Smooth muscle cell (in vitro differentiated cells): Measurements from ENCODE around the gene MON2. TPM values are rescaled to one million over a fixed set of nuclear protein-coding genes. Genes with fewer than 3 reads are reported as not detected.

Experiments
- DNase-seq: peaks from one replicate; lab custom pipeline; 2025; ENCODE audit not compliant: unreplicated experiment; lab: John Stamatoyannopoulos, UW
- H2AFZ ChIP-seq: fragments of 200-600 bp; sonication (generic); 2 replicates; pipeline ENCODE4 v1.6.0; 2016; ENCODE audit warnings: antibody characterized with exemption, low read depth, mild to moderate bottlenecking
- H3F3A ChIP-seq: fragments of 200-600 bp; sonication (generic); 2 replicates; pipeline ENCODE4 v1.6.0; 2017; ENCODE audit warnings: antibody characterized with exemption, low read depth
- H3K27ac ChIP-seq: fragments of 200-600 bp; sonication (generic); 2 replicates; pipeline ENCODE4 v1.5.1; 2016; ENCODE audit warnings: low read depth, mild to moderate bottlenecking
- H3K27me3 ChIP-seq: fragments of 200-600 bp; sonication (generic); 2 replicates; pipeline ENCODE4 v1.6.1; 2016; ENCODE audit warnings: low read depth, mild to moderate bottlenecking
- H3K36me3 ChIP-seq: fragments of 200-600 bp; sonication (generic); 2 replicates; pipeline ENCODE4 v1.5.1; 2016; ENCODE audit warnings: low read depth
- H3K4me1 ChIP-seq: fragments of 200-600 bp; sonication (generic); 2 replicates; pipeline ENCODE4 v1.5.1; 2016; ENCODE audit warnings: low read depth
- H3K4me2 ChIP-seq: fragments of 200-600 bp; sonication (generic); 2 replicates; pipeline ENCODE4 v1.6.0; 2016; ENCODE audit warnings: mild to moderate bottlenecking
- H3K4me3 ChIP-seq: fragments of 200-600 bp; sonication (generic); 2 replicates; pipeline ENCODE4 v1.5.1; 2016; ENCODE audit warnings: mild to moderate bottlenecking
- H3K79me2 ChIP-seq: fragments of 200-600 bp; sonication (generic); 2 replicates; pipeline ENCODE4 v1.6.0; 2016; ENCODE audit warnings: low read depth, mild to moderate bottlenecking
- H3K9ac ChIP-seq: fragments of 200-600 bp; sonication (generic); 2 replicates; pipeline ENCODE4 v1.6.0; 2016; ENCODE audit warnings: low read depth
- H3K9me3 ChIP-seq: fragments of 200-600 bp; sonication (generic); replicated peaks from 2 replicates; pipeline ENCODE4 v1.5.1; 2016; ENCODE audit warnings: low read depth
- H4K20me1 ChIP-seq: fragments of 200-600 bp; sonication (generic); 2 replicates; pipeline ENCODE4 v1.6.0; 2016; ENCODE audit warnings: low read depth
- CTCF ChIP-seq: fragments of 200-600 bp; sonication (generic); IDR thresholded peaks from 2 replicates; pipeline ENCODE4 v1.5.1; 2017; ENCODE audit warnings: borderline replicate concordance, mild to moderate bottlenecking, antibody characterized with exemption; ENCODE audit not compliant: insufficient read depth, poor library complexity, severe bottlenecking
- WGBS: methylation state at CpG from one replicate; pipeline ENCODE4 v1.1.7; 2016; ENCODE audit warnings: low lambda C conversion rate; 5-methylcytosine and 5-hydroxymethylcytosine counted together
- polyA plus RNA-seq: library from polyadenylated mRNA; unstranded; fragments of >200 nt; fragmentation: Nextera tagmentation; extraction: Ambion mirVana; gene quantifications from 2 replicates; pipeline ENCODE4 v1.2.1, GENCODE V29; 2016
- total RNA-seq: library from RNA; depleted of rRNA; stranded (reverse); fragments of >200 nt; gene quantifications from 2 replicates; pipeline ENCODE4 v1.2.3, GENCODE V29; 2014

MON2 gene
- total and polyA plus RNA-seq, 2 experiments from 2014 or later, result 18.1 to 72.5 TPM

- Histone ChIP-seq H3K4me2 (no peak overlapping the region), H3K9me3 (no peaks in the 10 kb centered on the region), H4K20me1 (no peaks in the 10 kb centered on the region), H2AFZ (no peak overlapping the region), H3K4me1 (peaks cover 27% of the 10 kb centered on the region), H3K27me3 (peaks cover 26% of the 10 kb centered on the region), H3K36me3 (no peaks in the 10 kb centered on the region), H3K79me2 (no peaks in the 10 kb centered on the region), H3K27ac (no peak overlapping the region), H3K9ac (no peak overlapping the region), H3K4me3 (no peak overlapping the region), H3F3A (peaks cover 7% of the 10 kb centered on the region)
- WGBS, result 56% methylated on average over 5 of the region's 5 CpGs
- DNase-seq, result no peak
- no peak for TF ChIP-seq CTCF
Measured at GRCh38 chr12:62629971-62630739, 163.5 kb downstream of the MON2 start.

GRCh38 chr12:62631471-62632410 is 165.1 kb downstream of the MON2 start:
- peak; percentile 10 for DNase-seq
- H3K79me2 ChIP-seq, result no peaks in the 10 kb centered on the region
- H3K27ac ChIP-seq, result no peak overlapping the region
- peak overlapping the region; percentile 59 for H3K4me3 ChIP-seq
- TF ChIP-seq CTCF, result peak; percentile 16
- H3K9me3 ChIP-seq, result no peaks in the 10 kb centered on the region
- peaks cover 22% of the 10 kb centered on the region for H3K4me1 ChIP-seq
- WGBS, result 5% methylated on average over 58 of the region's 58 CpGs
- H2AFZ ChIP-seq, result no peak overlapping the region
- H3K4me2 ChIP-seq, result peak overlapping the region; percentile 89
- peak overlapping the region; percentile 23 for H3K9ac ChIP-seq
- H3F3A ChIP-seq, result peaks cover 4% of the 10 kb centered on the region
- H3K27me3 ChIP-seq, result peaks cover 26% of the 10 kb centered on the region
- H3K36me3 ChIP-seq, result no peaks in the 10 kb centered on the region
- no peaks in the 10 kb centered on the region for H4K20me1 ChIP-seq

- H3K4me2 ChIP-seq, result peak overlapping the region; percentile 89
- peaks cover 4% of the 10 kb centered on the region for H3F3A ChIP-seq
- H4K20me1 ChIP-seq, result no peaks in the 10 kb centered on the region
- TF ChIP-seq CTCF, result no peak
- 8% methylated on average over 22 of the region's 22 CpGs for WGBS
- no peaks in the 10 kb centered on the region for H3K36me3 ChIP-seq
- H3K9ac ChIP-seq, result peak overlapping the region; percentile 23
- no peak overlapping the region for H2AFZ ChIP-seq
- H3K27ac ChIP-seq, result no peak overlapping the region
- no peak for DNase-seq
- peaks cover 26% of the 10 kb centered on the region for H3K27me3 ChIP-seq
- peaks cover 22% of the 10 kb centered on the region for H3K4me1 ChIP-seq
- peak overlapping the region; percentile 59 for H3K4me3 ChIP-seq
- no peaks in the 10 kb centered on the region for H3K79me2 ChIP-seq
- no peaks in the 10 kb centered on the region for H3K9me3 ChIP-seq
Measured at GRCh38 chr12:62632411-62632918, 165.8 kb downstream of the MON2 start.
